GM18951 (cell line): ENCODE measurements around the gene CD22.
"Not testable (repeated sequence)": the region's sequence is repeated elsewhere in the genome, so short reads cannot be mapped to it uniquely, and the experiment has no call there.

Source experiments
- POLR2A ChIP-seq: IDR thresholded peaks from 4 replicates; pipeline ENCODE4 v1.6.1; 2011; ENCODE audit warnings: mild to moderate bottlenecking; ENCODE audit not compliant: insufficient read length, insufficient read depth; ENCODE audit errors: extremely low read depth
- in situ Hi-C: fragments of 300-500 bp; cut with MboI; formaldehyde crosslinking; loops from one replicate; pipeline ENCODE4 v1.12.0; 2022; ENCODE audit warnings: low sequenced_read_pairs, mixed read lengths, inconsistent platforms; ENCODE audit not compliant: unreplicated experiment

CD22 gene

DNA sequence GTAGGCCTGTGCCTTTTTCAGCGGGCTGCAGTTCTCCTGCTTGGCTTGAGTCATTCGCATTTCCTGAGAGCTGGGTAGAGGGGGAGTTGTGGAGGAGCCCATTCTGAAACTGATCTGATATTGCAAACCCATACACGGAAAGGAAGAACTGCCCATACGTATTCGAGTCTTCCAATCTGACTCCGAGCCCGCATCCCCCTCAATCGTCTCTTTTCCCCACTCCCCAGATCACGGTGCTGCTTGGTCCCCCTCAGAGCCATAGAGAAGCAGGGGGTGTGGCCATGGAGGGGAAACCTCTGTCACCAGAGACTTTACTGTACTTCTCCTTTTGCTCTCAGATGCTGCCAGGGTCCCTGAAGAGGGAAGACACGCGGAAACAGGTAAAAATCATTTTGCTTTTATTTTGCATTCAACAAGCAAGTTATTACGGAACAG, at the start of gene CD22:
Gene CD22 (plus strand): TSS at position 337 of the 435 bp plus-strand sequence. CDS start 2,854 bp downstream, outside the sequence.
- TF ChIP-seq POLR2A: peak; percentile 78
- in situ Hi-C loops: no loop called here

DNA sequence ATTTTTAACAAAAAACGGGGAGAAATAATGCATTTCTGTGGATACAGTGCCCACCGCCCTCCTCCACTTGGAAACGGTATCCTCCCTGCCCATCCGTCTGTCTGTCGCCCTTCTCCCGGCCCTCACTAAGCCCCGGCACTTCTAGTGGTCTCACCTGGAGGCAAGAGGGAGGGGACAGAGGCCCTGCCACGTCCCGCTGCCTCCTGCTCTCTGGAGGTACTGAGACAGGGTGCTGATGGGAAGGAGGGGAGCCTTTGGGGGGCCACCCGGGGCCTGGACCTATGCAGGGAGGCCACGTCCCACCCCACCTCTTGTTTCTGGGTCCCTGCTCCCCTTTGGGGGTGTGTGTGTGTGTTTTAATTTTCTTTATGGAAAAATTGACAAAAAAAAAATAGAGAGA, 49.6 kb upstream of the CD22 start:
- in situ Hi-C loops: no loop called here
- TF ChIP-seq POLR2A: no peak

DNA sequence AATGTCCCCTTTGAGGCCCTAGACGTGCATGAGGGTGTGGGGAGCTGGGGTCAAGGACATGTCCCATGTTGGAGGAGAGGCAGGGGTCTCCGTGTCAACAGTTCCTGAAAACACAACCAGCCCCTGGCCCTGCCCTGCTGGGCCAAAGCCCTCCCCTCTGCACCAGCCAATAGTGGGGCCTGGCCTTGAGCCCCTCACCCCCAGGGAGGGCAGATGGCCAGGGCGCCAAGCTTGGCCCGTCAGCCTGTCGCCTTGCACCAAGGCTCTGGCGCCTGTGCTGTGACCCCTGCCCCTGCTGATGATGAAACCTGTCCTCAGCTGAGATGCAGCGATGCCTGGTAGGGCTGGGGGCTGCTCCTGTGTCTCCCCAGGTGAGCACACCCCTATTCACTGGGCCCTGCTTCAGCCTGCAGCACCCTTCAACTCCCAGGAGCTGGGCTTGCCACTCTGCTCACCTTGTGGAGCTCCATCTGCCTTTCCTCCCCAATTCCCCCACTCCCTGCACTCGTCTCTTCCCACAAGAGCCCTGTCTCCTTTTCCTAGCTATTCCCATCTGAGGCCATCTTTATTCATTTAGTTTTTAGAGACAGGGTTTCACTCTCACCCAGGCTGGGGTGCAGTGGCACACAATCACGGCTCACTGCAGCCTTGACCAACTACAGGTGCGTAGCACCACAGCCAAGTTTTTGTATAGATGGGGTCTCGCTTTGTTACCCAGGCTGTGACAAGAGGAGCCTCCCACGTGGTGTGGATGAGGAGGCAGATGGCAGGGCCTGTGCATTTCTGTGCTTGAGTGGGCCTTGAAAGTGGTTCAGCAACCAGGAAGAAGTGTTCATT, 48.8 kb upstream of the CD22 start:
- no peak for TF ChIP-seq POLR2A
- in situ Hi-C loops: no loop called here

DNA sequence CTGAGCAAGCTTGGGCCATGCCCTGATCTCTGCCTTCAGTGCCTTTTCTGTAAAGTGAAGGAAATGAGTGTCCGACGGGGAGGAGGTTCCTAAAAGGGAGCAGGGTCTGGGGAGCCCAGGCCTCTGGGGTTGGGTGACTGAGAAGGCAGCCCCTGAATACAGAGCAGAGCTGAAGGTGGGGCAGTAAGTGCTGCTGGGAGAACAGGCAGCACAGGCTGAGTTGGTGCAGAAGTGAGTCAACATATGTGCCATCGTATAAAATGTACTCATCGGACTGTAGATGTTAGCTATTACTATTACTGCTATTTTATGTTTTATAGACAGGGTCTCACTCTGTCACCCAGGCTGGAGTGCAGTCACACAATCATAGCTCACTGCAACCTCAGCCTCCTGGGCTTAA, 47.7 kb upstream of the CD22 start:
- in situ Hi-C loops: no loop called here
- TF ChIP-seq POLR2A: no peak

DNA sequence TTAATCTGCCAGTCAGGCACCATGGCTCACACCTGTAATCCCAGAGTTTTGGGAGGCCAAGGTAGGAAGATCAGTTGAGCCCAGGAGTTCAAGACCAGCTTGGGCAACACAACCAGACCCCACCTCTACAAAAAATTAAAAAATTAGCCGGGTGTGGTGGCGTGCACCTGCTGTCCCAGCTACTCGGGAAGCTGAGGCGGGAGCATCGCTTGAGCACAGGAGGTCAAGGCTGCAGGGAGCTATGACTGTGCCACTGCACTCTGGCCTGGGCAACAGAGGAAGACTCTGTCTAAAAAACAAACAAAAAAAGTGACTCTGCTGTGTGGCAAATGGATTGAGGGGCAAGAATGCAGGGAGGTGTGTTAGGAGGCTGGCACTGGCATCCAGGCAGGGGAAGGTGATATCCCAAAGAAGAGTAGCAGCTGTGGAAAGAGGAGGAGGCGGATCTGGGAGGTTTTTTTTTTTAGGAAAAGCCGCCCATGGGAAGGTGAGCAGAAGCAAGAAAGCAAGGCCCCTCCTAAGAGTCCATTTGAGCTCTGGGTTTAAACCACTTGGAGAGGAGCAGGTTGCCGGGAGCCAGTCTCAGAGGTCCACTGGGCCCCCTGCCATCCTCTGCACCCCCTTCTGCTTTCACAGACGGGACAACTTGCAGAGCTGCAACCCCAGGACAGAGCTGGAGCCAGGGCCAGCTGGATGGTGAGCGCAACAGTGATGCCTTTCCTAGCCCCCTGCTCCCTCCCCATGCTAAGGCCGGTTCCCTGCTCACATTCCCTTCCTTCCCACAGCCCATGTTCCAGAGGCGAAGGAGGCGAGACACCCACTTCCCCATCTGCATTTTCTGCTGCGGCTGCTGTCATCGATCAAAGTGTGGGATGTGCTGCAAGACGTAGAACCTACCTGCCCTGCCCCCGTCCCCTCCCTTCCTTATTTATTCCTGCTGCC, 44.6 kb upstream of the CD22 start:
- TF ChIP-seq POLR2A: no peak
- in situ Hi-C loops: no loop called here

DNA sequence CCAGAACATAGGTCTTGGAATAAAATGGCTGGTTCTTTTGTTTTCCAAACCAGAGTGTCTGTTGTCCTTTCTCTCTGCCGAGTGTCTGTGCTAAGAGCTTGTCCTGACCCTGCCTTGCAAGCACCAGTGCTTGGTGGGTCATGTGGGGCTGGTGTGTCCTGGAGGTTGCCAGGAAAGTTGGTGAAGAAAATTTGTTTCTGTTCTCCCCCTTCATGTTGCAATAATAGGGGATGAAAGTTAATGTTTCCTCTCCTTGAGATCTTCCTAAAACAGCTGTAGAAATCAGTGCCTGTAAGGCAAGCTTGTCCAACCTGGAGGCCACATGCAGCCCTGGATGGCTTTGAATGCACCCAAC, 43.9 kb upstream of the CD22 start:
- in situ Hi-C loops: no loop called here

DNA sequence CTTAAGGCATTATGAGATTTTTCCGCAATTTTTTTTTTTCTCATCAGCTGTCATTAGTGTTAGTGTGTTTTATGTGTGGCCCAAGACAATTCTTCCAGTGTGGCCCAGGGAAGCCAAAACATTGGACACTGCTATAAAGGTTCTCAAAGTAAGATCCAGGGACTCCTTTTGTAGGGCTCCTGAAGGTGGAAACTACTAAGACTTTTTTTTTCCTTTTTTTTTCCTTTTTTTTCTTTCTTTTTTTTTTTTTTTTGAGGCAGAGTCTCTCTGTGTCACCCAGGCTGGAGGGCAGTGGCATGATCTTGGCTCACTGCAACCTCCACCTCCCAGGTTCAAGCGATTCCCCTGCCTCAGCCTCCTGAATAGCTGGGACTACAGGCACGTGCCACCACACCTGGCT, 43.5 kb upstream of the CD22 start:
- in situ Hi-C loops: not testable (repeated sequence)

More for the DNA sequence above, 43.9 kb upstream of the CD22 start:
- no peak for TF ChIP-seq POLR2A

DNA sequence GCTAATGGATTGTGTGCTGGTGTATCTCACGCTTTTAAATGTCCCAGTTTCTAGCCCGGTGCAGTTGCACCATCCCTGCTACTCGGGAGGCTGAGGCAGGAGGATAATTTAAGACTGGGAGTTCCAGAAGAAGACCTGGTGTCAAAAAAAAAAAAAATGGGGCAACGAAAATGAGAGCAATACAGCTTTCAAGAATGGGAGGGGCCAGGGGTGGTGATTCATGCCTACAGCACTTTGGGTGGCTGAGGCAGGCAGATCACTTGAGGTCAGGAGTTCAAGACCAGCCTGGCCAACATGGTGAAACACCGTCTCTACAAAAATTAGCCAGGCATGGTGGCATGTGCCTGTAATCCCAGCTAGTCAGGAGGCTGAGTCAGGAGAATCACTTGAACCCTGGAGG, 42.9 kb upstream of the CD22 start:
- in situ Hi-C loops: not testable (repeated sequence)

DNA sequence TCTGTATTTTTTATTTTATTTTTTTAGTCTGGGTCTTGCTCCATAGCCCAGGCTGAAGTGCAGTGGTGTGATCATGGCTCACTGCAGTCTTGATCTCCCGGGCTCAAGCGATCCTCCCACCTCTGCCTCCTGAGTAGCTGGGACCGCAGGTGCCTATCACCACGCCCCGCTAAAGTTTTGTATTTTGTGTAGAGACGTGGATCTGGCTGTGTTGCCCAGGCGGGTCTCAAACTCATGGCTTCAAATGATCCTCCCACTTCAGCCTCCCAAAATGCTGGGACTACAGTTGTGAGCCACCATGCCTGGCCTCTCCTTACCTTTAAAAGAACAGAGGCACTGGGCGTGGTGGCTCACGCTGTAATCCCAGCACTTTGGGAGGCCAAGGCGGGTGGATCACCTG, 41.3 kb upstream of the CD22 start:
- in situ Hi-C loops: no loop called here
- TF ChIP-seq POLR2A: no peak

DNA sequence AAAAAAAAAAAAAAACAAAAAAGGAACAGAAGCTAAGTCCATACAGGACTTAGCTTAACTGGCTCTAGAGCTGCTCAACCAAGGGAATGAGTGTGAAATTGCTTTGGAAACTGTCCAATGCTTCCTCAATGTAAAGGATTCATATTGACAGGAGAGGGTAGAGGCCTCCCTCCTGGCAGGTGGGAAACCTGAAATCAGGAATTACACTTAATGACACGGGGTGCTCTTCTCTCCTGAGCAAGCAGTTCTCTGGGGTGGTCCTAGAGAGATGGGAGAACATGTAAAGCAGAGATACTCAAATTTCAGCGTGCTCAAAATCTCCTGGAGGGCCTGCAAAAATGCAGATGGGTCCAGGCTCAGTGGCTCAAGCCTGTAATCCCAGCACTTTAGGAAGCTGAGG, 40.7 kb upstream of the CD22 start:
- TF ChIP-seq POLR2A: no peak
- in situ Hi-C loops: no loop called here

DNA sequence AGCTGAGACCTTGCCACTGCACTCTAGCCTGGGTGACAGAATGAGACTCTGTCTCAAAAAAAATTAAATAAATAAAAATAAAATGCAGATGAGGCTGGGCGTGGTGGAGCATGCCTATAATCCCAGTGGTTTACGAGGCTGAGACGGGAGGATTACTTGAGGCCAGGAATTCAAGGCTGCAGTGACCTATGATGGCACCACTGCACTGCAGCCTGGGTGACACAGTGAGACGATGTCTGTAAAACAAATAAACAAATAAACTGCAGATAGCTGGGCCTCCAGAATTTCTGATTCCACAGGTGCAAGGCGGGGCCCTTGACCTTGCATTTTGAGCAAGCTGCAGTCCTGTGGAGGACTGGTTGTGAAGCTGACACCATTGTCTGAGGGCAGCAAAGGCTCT, 40.1 kb upstream of the CD22 start:
- in situ Hi-C loops: no loop called here
- TF ChIP-seq POLR2A: no peak

DNA sequence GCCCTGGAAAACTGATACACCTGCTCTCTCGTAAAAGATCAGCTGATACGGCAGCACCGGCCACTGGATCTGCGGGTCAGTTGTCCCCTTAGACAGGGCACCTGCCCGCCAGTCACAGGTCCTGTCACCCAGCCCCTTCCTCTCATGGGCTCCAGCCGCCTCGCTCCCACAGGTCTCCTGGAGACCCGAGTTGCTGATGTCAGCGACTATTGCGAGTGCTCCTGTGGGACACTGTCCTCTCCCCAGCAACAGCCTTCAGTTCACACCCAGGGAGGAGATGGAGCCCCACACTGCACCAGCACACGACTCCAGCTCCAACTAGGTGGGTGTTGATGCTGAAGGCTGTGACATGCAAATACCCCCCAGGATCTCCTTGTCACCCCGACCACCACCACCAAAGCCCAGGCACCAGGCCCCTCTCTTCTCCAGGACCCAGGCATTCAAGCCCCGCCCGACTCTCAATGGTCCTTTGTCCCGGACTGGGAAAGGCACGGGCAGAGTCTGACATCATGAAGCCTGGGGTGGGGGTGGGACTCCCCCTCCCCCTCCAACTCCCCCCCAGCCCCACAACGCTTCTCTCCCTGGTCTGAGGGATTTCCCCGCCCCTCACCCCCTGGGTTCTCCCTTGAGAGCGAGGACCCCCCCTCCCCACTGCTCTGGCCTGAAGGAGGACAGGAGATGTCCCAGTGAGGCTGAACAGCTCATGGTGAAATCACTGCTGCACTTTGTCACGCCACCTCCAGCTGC, 38.4 kb upstream of the CD22 start:
- TF ChIP-seq POLR2A: no peak
- in situ Hi-C loops: no loop called here

DNA sequence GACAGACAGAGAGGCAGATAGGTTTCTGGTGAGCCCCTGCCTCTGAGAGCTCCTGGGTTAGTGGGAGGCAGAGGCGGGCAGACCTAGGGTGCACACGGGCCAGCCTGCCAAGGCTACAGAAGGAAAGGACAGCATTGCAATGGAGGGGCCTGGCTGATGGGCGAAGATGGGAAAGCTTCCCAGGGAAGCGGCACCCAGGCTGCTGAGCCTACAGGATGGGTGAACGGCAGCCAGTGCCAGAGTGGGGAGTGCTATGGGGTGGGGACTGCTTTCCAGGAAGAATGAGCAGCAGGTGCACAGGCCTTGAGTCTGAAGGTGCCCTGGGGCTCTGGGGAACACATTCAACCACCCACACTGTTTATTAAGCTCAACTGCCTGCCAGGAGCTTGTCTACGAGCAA, 37.7 kb upstream of the CD22 start:
- no peak for TF ChIP-seq POLR2A
- in situ Hi-C loops: no loop called here

DNA sequence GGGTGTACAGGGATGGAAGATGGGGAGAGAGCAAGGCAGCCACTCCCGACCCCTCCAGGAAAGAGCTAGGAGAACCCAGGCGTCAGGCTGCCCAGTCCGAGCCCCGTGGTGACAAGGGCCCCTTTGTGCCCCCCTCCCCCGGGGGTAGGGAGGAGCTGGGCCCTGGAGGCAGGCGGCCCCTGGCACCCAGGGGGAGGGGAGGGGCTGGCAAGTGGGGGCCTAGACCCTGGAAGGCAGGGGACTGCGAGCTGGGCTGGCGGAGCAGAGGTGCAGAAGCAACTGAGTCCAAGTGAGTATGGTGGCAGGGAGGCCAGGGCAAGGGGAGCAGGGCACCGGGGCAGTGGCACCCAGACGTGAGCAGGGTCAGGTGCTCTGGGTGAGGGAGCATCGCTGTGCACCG, 37.1 kb upstream of the CD22 start, which contains the start of gene MAG:
Gene MAG (plus strand): TSS at position 246 of the 400 bp plus-strand sequence. CDS start 3,248 bp downstream, outside the sequence.
- no peak for TF ChIP-seq POLR2A
- in situ Hi-C loops: no loop called here
